GM11168 (cell line): ENCODE measurements around the gene UNCX.
"Not testable (repeated sequence)": the region's sequence is repeated elsewhere in the genome, so short reads cannot be mapped to it uniquely, and the experiment has no call there.

Experiments
- in situ Hi-C: fragments of 300-500 bp; cut with MboI; formaldehyde crosslinking; loops from one replicate; pipeline ENCODE4 v1.12.0; 2022; ENCODE audit warnings: low sequenced_read_pairs; ENCODE audit not compliant: unreplicated experiment

Gene UNCX

DNA sequence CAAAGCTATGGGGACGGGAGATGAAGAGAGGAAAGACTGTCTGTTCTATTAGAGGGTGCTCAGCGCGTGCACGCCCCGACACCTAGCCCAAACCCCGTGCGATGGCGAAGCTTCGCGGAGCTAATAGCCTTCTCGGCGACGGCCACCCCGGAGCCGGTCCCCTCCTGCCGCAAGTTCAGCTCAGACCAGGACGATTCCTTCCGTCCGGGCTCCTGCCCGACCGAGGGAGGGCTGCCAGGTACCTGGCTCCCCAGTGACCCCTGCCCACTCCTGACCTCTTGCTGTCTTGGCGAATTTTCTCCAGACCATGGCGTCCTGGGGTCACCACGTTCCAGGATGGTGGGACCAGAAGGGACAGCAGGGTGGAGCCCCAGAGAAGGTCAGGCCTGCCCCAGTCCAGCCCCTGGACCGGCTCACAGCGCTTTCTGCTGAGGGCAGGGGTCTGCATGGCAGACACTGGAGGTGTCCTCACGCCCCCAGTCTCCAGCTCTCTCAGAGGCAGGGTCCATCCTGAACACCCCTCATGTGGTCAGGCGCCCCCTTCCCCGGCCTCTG lies 36.7 kb downstream of the UNCX start:
- in situ Hi-C loops, result no loop called here

DNA sequence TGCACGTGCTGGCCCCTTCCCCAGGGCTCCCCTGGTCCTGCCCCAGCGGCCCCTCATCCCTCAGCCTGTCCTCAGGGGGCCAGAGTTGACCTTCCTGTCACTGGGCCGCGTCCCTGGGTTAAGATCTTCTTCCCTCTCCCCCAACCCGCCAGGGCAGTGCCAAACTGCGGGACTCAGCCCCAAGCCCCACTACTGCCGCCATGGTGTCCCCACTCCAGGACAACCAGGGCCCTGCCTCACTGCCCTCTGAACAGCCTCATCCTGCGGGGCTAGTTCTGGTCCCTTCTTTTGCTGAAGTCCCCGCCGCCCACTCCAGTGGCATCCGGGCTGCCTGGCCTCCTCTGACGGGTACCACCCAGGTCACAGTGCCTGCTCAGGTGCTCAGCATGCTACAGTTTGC lies 37.5 kb downstream of the UNCX start:
- in situ Hi-C loops, result no loop called here

DNA sequence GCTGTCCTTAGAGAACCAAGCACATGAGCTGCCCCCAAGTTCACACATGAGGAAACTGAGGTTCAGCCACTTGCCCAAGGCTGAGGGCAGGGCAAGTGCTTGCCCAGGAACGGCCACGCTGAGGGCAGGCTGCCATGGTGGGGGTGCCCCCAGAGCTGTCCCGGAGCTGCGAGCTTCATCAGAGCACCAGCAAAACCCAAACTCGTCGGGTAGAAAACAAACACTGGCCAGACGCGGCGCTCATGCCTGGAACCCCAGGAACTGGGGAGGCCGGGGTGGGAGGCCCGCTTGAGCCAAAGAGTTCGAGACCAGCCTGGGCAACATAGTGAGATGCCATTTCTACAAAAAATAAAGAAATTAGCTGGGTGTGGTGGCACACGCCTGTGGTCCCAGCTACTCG lies 38.4 kb downstream of the UNCX start:
- in situ Hi-C loops, result no loop called here

DNA sequence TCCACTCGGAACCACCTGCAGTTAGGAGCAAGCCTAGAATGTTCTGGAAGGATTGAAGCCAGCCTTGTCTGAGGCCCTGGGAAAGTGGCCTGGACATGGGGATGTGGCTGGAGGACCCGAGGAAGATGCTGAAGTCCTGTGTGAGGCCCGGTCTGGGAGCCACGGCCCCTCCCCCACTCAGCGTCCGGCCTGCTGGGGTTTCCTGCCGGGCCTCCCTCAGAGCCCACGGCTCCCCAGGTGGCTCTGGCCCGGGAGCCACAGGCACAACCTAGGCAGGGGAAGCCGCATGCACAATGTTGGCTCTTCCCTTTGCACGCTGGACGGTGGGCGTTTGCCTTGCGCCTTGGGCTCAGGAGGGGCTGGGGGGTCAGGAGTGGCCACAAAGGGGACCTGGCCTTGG lies 39.0 kb downstream of the UNCX start:
- in situ Hi-C loops, result no loop called here

DNA sequence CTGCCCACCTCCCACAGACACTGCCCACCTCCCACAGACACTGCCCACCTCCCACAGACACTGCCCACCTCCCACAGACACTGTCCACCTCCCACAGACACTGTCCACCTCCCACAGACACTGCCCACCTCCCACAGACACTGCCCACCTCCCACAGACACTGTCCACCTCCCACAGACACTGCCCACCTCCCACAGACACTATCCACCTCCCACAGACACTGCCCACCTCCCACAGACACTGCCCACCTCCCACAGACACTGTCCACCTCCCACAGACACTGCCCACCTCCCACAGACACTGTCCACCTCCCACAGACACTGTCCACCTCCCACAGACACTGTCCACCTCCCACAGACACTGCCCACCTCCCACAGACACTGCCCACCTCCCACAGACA lies 39.5 kb downstream of the UNCX start:
- in situ Hi-C loops, result not testable (repeated sequence)

DNA sequence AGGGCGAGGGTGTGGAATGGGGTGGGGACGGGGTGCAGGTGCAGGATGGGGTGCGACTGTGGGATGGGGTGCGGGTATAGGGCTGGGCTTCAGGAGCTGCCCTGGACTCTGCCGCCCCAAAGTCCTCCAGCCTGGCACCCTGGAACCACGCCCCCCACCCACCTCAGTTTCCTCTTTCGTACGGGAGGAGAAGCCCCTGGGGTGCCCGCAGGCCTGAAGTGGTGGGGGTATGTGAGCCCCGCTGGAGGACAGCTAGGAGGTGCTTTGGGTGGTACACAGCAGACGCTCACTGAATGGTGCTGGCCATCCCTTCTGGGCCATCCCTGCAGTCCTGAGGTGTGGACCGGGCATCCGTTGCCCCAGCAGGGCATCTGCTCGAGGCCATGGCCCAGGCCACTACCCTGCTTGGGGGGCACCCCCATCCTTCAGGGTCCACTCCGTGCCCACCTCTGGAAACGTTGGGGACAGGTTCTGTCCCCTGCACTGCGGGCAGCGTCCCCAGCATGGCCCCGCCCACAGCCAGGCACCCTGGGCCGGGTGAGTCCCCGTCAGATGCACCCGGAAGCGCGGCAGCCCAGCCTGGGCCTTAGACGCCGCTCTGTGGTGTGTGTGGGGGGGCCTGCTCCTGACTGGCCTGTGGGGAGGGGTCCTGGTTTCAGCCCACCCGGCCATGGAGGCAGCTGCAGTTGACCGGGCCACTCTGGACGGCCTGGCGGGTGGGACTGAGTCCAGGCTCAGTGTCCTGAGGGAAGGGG lies 41.6 kb downstream of the UNCX start:
- in situ Hi-C loops, result no loop called here

DNA sequence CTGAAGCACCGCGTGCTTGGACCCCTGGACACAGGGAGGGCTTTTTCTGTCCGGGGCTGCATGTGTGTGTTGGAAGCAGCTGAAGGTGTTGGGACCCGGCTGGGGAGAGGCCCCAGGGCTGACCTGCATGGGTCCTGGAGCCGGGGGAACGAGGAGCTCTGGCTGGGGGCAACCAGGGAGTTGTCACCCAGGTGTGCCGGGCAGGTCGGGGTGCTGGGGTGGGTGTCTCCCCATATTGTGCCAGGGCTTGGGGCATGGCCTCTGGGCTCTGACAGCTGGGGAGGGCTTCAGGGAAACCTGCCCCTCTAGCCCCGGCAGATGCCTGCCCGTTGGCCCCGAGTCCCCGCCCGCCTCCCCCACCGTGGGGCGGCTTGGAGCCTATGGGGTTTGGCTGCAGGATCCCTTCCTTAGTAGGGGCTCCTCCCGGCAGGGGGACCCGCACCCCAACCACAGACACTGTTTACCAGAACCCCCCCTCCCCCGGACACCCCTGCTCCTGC lies 42.3 kb downstream of the UNCX start:
- in situ Hi-C loops, result no loop called here

DNA sequence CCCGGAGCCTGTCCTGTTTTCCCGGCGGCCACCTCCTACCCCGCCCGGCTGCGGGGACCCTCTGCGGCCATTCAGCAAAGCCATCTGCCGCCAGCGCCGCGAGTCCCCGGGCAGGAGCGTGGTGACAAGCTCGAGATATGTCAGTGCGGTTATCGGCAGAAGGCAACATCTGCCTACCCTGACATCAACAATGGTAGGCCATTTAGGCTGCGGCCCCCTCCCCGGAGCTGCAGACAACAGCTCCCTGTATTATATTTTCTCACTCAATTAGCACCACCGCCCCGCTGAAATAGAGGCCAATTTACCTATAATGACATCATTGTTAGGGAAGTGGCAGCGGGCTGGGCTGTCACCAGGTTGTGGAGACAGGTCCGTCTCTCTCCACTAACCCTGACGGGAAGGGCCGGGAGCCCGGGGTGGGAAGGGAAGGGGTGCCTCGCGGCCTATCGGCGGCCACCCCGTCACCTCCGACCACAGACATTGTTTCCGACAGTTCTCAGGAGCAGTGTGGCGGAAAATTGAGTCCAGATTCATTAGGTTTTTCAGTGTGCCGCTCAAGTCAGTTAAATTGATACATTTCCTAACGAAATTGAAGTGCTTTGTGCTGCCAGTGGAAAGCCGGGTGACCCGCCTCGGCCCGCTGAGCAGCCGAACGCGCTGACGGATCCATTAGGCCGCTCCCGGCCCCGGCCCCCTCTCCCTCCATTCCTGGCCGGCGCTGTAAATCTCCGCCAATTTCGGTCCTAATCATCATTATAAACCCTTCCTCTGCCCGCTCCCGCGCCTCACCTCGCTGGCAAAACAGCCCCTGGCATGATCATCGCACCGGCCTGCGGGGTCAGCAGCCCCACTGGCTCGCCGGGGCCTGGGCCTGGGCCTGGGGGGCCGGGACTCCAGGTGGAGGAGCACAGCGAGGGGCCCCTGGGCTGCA lies 43.0 kb downstream of the UNCX start:
- in situ Hi-C loops, result no loop called here

DNA sequence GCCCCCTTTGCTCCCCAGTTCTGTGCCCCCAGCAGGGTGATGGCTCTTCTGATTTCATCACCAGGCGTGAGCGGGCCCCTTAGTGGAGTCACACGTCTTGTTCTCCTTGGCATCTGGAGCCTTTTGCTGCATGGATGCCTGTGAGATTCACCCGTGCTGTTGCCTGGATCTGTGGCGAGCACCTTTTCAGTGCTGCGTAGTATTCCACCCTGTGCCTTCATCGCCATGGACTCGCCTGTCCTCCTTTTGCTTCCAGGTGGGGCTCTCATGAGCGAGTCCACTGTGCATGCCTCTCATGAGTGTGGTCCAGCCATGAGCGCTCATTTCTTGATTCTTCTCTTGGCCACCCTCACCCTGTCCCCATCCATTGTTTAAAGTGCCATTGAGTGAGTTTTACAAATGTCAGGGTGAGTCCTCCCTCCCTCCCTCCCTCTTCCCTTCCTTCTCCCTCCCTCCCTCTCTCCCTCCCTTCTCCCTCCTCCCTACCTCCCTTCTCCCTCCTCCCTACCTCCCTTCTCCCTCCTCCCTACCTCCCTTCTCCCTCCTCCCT lies 44.0 kb downstream of the UNCX start:
- in situ Hi-C loops, result no loop called here

DNA sequence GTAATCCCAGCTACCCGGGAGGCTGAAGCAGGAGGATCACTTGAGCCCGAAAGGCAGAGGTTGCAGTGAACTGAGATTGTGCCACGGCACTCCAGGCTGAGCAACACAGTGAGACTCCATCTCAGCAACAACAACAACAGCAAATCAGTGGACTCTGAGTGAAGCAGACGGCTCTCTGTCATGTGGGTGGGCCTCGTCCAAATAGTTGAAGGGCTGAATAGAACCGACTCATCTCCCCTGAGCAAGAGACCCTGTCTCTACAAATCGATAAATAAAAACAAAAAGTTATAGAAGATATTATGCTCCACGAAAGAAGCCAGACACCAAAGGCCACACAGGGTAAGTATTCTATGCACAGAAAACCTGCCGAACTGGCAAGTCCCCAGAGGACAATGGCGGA lies 45.9 kb downstream of the UNCX start:
- in situ Hi-C loops, result no loop called here

DNA sequence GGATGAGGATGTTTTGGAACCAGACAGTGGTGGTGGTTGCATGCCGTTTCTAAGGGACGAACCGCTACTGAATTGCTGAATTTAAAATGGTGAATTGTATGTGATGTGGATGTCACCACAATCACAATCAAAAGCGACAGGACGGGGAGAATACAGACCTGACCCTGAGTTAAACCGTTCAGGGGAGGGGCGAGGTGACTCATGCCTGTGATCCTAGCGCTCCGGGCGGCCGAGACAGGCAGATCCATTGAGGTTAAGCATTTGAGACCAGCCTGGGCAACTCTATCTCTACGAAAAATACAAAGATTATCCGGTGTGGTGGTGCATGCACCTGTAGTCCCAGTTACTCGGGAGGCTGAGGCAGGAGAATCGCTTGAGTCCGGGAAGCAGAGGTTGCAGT lies 46.4 kb downstream of the UNCX start:
- in situ Hi-C loops, result no loop called here

DNA sequence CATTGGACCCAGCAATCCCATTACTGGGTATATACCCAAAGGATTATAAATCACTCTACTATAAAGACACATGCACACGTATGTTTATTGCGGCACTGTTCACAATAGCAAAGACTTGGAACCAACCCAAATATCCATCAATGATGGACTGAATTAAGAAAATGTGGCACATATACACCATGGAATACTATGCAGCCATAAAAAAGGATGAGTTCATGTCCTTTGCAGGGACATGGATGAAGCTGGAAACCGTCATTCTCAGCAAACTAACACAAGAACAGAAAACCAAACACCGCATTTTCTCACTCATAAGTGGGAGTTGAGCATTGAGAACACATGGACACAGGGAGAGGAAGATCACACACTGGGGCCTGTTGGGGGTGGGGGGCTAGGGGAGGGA lies 47.2 kb downstream of the UNCX start:
- in situ Hi-C loops, result not testable (repeated sequence)

DNA sequence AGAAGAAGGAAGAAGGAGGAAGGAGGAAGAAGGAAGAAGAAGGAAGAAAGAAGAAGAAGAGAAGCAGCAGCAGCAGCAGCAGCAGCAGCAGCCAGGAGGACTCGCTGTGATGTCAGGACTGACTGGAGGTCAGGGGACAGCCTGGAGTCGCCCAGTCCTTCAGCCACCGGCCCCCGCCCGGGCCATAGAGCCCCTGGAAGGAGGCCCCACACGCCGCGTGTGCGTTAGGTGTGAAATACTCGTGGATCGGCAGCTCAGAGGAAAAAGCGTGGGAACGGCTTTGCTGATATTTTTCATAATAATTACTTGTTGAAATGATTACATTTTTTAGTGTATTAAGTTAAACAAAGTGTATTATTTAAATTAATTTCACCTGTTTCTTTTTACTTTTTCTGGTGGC lies 48.4 kb downstream of the UNCX start:
- in situ Hi-C loops, result no loop called here

DNA sequence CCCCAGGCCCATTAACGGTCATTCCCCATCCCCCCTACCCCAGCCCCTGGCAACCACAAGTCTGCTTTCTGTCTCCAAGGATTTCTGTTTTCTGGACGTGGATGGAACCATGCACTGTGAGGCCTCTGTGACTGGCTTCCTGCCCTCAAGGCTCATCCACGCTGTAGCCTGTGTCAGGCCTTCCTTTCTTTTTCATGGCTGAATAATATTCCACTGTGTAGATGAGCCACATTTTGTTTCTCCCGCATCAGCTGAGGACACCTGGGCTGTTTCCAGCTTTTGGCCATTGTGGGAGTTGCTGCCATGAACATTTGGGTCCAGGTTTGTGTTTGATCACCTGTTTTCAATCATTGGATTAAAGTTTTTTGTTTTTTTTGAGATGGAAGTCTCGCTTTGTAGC lies 50.0 kb downstream of the UNCX start:
- in situ Hi-C loops, result no loop called here

DNA sequence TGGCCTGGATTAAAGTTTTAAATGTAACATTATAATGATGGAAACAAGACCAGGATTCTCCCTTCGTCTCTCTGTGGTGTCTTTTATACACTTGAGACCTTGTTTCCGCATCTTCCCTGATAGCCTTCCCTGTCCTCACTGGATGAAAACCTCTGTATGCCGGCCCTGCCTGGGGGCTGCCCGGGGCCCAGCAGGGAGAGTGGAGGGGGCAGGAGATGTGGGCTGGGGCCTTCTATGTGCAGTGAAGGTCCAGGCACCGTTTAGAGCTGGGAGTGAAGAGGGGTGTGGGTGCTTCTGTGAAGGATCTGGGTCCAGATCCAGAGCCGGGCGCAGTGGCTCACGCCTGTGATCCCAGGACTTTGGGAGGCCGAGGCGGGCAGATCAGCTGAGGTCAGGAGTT lies 50.7 kb downstream of the UNCX start:
- in situ Hi-C loops, result no loop called here

DNA sequence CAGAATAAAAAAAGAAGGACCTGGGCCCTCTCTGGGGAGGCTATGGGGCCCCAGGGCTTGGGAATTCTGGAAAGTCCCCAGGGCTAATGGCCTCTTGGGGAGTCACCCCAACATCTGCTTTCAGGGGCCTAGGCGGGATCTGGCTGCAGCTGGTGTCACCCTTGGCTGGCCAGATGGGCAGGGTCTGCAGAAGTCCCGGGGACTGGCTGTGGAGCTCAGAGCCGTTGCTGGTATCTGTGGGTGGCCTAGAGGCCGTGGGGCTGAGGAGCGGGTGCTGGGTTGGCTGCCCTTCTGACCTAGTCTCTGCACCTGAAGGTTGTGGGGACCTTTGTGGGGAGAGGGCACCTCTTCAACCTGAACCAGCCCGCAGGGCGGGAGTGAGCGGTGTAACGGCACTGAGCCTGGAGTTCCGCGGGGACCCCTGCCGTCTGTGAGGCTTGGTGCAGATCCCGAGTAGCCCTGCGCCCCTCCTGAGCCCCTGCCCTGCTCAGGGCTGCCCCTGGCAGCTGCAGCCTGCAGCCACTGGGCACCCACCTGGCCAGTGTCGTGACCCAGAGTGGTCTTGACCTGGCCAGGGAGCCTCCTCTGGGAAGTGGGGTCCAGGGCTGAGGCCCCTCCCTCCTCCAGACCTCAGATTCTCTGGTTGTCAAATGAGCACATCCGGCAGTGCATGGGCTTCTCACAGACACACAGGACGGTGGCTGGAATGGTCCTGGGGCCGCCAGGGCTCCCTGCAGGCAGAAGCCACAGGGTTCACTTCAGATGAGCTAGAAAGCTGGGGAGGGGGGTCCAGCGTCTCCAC lies 51.5 kb downstream of the UNCX start:
- in situ Hi-C loops, result no loop called here

DNA sequence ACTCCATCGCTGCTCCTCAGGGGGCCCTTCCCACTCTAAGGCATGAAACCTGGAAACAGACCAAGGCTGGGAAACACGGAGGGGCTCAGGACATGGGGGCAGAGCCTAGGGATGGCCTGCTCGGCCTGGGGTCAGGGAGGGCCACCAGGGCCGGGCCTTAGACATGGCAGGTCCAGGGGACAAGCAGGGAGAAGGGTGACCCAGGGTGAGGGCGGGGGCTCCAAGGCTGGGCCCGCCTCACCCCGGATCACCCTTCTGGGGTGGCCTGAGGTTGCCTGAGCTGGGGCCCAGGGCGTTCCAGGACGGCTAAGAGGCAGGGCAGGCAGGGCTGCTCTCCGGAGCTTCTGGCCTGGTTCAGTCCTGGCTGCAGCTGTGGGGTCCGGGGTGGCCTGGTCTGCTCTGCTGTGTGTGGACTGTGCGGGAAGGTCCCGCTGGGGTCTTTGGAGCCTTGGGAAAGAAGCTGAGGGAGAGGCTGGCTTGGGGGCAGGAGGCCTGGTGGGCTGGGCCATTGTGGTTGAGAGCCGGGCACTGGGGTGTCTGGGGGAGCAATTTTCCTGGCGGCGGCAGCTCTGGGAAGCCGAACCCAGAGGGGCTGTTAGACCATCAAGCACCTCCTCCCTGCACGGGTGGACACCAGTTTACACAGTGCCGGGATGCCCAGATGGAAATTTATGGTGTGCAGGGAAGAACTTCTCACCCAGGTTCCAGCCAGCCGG lies 52.2 kb downstream of the UNCX start:
- in situ Hi-C loops, result no loop called here

DNA sequence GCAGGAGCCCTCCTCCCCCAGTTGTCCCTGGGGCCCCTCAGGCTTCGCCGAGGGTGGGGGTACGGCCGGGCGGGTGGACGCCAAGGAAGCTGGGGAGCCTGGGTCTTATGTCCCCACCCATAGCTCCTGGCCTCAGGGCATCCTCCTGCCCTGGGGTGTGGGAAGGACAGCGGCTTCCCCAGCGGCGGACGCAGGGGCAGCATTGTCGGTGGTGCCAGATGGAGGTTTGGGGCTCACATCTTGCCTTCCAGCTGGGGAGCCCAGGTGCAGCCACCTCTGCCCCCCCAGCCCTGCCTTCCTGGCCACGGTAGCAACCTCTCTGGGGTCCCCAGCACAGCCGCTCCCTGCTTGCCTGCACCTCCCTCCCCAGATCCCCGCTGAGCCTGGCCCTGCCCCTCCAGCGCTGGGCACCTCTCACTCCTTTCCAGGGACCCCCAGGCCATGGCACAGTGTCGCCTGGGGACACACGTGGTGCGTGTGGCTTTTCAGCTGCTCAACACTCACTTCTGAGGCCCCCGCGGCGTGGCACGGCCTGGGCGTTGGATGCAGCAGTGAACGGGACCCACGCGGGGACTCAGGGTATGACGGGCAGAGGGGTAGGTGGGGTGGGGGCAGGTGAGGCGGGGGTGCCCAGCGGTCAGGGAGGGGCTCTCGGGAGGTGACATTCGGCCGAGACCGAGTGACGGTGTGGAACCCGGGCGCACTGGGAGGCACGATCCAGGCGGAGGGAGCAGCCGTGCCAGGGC lies 53.1 kb downstream of the UNCX start:
- in situ Hi-C loops, result no loop called here
